T-cell (primary cell): Measurements from ENCODE around the gene NPFFR1. TPM values are rescaled to one million over a fixed set of nuclear protein-coding genes. Genes with fewer than 3 reads are reported as not detected.

Source experiments
- ATAC-seq, 4 experiments: fragments of 200-7000 bp in 3 of 4; fragments of 150-1000 bp in 1 of 4; cut with Tn5 transposase; replicated peaks in 1 of 4; 1 replicate in 3 of 4; 2 replicates in 1 of 4; pipeline ENCODE4 v1.10.0; 2021; ENCODE audit warnings: moderate library complexity in 3 of 4, mild to moderate bottlenecking in 2 of 4, moderate number of reproducible peaks in 1 of 4
- CTCF ChIA-PET, 2 donors: fragments of 300-600 bp; sonication (Branson Sonifier 250); formaldehyde crosslinking; loops; one replicate each; lab custom pipeline; 2022; ENCODE audit warnings: antibody characterized with exemption in 2 of 2; lab: Charles Lee
- POLR2A ChIA-PET, 2 donors: fragments of 300-600 bp; sonication (Branson Sonifier 250); formaldehyde crosslinking; loops; one replicate each; lab custom pipeline; 2022; ENCODE audit warnings: antibody characterized with exemption in 2 of 2; lab: Charles Lee
- DNase-seq, 35 experiments: peaks; one replicate each; pipeline versions ENCODE4 v3.0.0 to v3.0.0-alpha.2; 2013 to 2023
- H3K27ac ChIP-seq: one replicate; pipeline ENCODE4 v1.5.1; 2013; ENCODE audit warnings: low read length
- H3K27me3 ChIP-seq, 2 experiments: replicated peaks in 1 of 2; 1 replicate in 1 of 2; 2 replicates in 1 of 2; pipeline versions ENCODE4 v1.6.1 to v1.7.0; 2013; ENCODE audit warnings: low read length in 1 of 2, mixed read lengths in 1 of 2; ENCODE audit not compliant: control insufficient read depth in 2 of 2, insufficient read depth in 2 of 2; ENCODE audit errors: extremely low read depth in 1 of 2
- H3K36me3 ChIP-seq, 2 donors: 1 replicate in 1 of 2; 2 replicates in 1 of 2; pipeline versions ENCODE4 v1.6.1 to v1.7.0; 2013; ENCODE audit warnings: low read length in 1 of 2; ENCODE audit not compliant: control insufficient read depth in 2 of 2, insufficient read depth in 1 of 2; ENCODE audit errors: extremely low read depth in 1 of 2
- H3K4me1 ChIP-seq, 2 experiments: 1 replicate in 1 of 2; 2 replicates in 1 of 2; pipeline versions ENCODE4 v1.6.1 to v1.7.0; 2013; ENCODE audit warnings: low read length in 2 of 2, mixed read lengths in 1 of 2; ENCODE audit not compliant: insufficient read depth in 2 of 2, control insufficient read depth in 1 of 2; ENCODE audit errors: extremely low read depth in 1 of 2
- H3K4me3 ChIP-seq, 2 donors: 1 replicate in 1 of 2; 2 replicates in 1 of 2; pipeline versions ENCODE4 v1.5.1 to v1.7.0; 2013; ENCODE audit warnings: mild to moderate bottlenecking in 2 of 2, low read length in 1 of 2, moderate library complexity in 1 of 2; ENCODE audit not compliant: control insufficient read depth in 1 of 2; ENCODE audit errors: extremely low read depth in 1 of 2
- H3K9me3 ChIP-seq: 2 replicates; pipeline ENCODE4 v1.7.0; 2013
- H3K27ac Mint-ChIP-seq, 2 donors: one replicate each; pipeline ENCODE4 v1.8.0; 2020 to 2021; ENCODE audit warnings: mild to moderate bottlenecking in 2 of 2, mixed read lengths in 2 of 2
- H3K27me3 Mint-ChIP-seq, 2 donors: one replicate each; pipeline ENCODE4 v1.8.0; 2021 to 2022; ENCODE audit warnings: mixed read lengths in 2 of 2
- H3K36me3 Mint-ChIP-seq: one replicate; pipeline ENCODE4 v1.8.0; 2021; ENCODE audit warnings: mixed read lengths
- H3K4me1 Mint-ChIP-seq, 3 donors: one replicate each; pipeline ENCODE4 v1.8.0; 2020 to 2022; ENCODE audit warnings: mixed read lengths in 3 of 3, mild to moderate bottlenecking in 1 of 3
- H3K4me3 Mint-ChIP-seq, 3 donors: one replicate each; pipeline ENCODE4 v1.8.0; 2020 to 2022; ENCODE audit warnings: mild to moderate bottlenecking in 3 of 3, mixed read lengths in 3 of 3, moderate library complexity in 3 of 3
- H3K9me3 Mint-ChIP-seq, 3 donors: one replicate each; pipeline ENCODE4 v1.8.0; 2020 to 2022; ENCODE audit warnings: mixed read lengths in 3 of 3
- WGBS: methylation state at CpG from one replicate; pipeline ENCODE4 v1.1.5; 2013; ENCODE audit warnings: missing lambda C conversion rate; ENCODE audit not compliant: insufficient coverage; 5-methylcytosine and 5-hydroxymethylcytosine counted together
- total RNA-seq, 35 experiments: library from RNA in 6 of 35; stranded (reverse) in 6 of 35; fragments of 120-200 nt in 1 of 35; gene quantifications; one replicate each; pipeline versions ENCODE4 v1.2.1 to v1.2.4 and lab custom pipeline; 2013 to 2026

Gene NPFFR1
- total RNA-seq, 5 donors from 2014 or later (not counting 1 experiment from before 2014, with no cell fraction given), result not detected

GRCh38 chr10:70267161-70267933 is 16.5 kb downstream of the NPFFR1 start:
- Histone ChIP-seq H3K4me3 (no peak overlapping the region), H3K4me1 (no peaks in the 10 kb centered on the region), H3K27ac (no peak overlapping the region), H3K36me3 (no peaks in the 10 kb centered on the region), H3K9me3 (no peaks in the 10 kb centered on the region), H3K27me3 (peaks cover 0 to 15% of the 10 kb centered on the region in 2 experiments)
- WGBS, result 53% methylated on average over 2 of the region's 9 CpGs
- CTCF ChIA-PET, result interaction anchor here (0.5 to 1.0 kb wide), 3 partner anchors 26 to 98 kb away, joined by 3 to 8 read pairs (median 5); no protein-coding TSS in a partner anchor
- peaks cover 1 to 6% (median 2%) of the 10 kb centered on the region in 3 donors for H3K4me1 Mint-ChIP-seq
- POLR2A ChIA-PET, result interaction anchor here in 1 of 2 donors (0.5 to 0.6 kb wide), 4 partner anchors 30 to 488 kb away, joined by 3 to 6 read pairs (median 4); no protein-coding TSS in a partner anchor
- no peak overlapping the region for H3K27ac Mint-ChIP-seq
- DNase-seq (peak in 2 of 35 experiments; percentile 4 to 6), ATAC-seq (no peak)
- peaks cover 3 to 12% of the 10 kb centered on the region in 2 donors for H3K27me3 Mint-ChIP-seq
- no peak overlapping the region for H3K4me3 Mint-ChIP-seq
- no peaks in the 10 kb centered on the region for H3K9me3 Mint-ChIP-seq
- no peaks in the 10 kb centered on the region for H3K36me3 Mint-ChIP-seq

GRCh38 chr10:70266701-70267100 is 17.1 kb downstream of the NPFFR1 start:
- Histone ChIP-seq H3K4me1 (no peaks in the 10 kb centered on the region), H3K27me3 (peaks cover 0 to 16% of the 10 kb centered on the region in 2 experiments), H3K4me3 (no peak overlapping the region), H3K36me3 (no peaks in the 10 kb centered on the region), H3K9me3 (no peaks in the 10 kb centered on the region), H3K27ac (no peak overlapping the region)
- POLR2A ChIA-PET, result no interaction called here
- CTCF ChIA-PET, result interaction anchor here in 1 of 2 donors (0.9 kb wide), 1 partner anchor 45 kb away, joined by 3 read pairs; no protein-coding TSS in a partner anchor
- H3K9me3 Mint-ChIP-seq, result no peaks in the 10 kb centered on the region
- no peak for DNase-seq
- H3K27ac Mint-ChIP-seq, result no peak overlapping the region
- 0% methylated on average over 1 of the region's 1 CpG for WGBS
- H3K36me3 Mint-ChIP-seq, result no peaks in the 10 kb centered on the region
- H3K4me3 Mint-ChIP-seq, result no peak overlapping the region
- no peak for ATAC-seq
- H3K4me1 Mint-ChIP-seq, result peaks cover 0 to under 1% (median 0%) of the 10 kb centered on the region in 3 donors
- peaks cover 3 to 12% of the 10 kb centered on the region in 2 donors for H3K27me3 Mint-ChIP-seq

GRCh38 chr10:70266056-70266455 is 17.7 kb downstream of the NPFFR1 start:
- H3K36me3 Mint-ChIP-seq, result peaks cover 3% of the 10 kb centered on the region
- peaks cover 3 to 17% of the 10 kb centered on the region in 2 donors for H3K27me3 Mint-ChIP-seq
- H3K27ac Mint-ChIP-seq, result no peak overlapping the region
- peaks cover 0 to 20% of the 10 kb centered on the region in 2 experiments for H3K27me3 ChIP-seq
- H3K4me3 Mint-ChIP-seq, result no peak overlapping the region
- DNase-seq, result no peak
- H3K4me1 Mint-ChIP-seq, result no peaks in the 10 kb centered on the region
- CTCF ChIA-PET, result no interaction called here
- H3K4me3 ChIP-seq, result no peak overlapping the region
- WGBS, result 90% methylated on average over 7 of the region's 7 CpGs
- H3K9me3 ChIP-seq, result no peaks in the 10 kb centered on the region
- no peaks in the 10 kb centered on the region for H3K4me1 ChIP-seq
- POLR2A ChIA-PET, result interaction anchor here in 1 of 2 donors (0.5 kb wide), 1 partner anchor 35 kb away, joined by 3 read pairs; no protein-coding TSS in a partner anchor
- H3K9me3 Mint-ChIP-seq, result peaks cover 3 to 4% (median 3%) of the 10 kb centered on the region in 3 donors
- no peak overlapping the region for H3K27ac ChIP-seq
- no peak for ATAC-seq
- H3K36me3 ChIP-seq, result no peaks in the 10 kb centered on the region

DNA sequence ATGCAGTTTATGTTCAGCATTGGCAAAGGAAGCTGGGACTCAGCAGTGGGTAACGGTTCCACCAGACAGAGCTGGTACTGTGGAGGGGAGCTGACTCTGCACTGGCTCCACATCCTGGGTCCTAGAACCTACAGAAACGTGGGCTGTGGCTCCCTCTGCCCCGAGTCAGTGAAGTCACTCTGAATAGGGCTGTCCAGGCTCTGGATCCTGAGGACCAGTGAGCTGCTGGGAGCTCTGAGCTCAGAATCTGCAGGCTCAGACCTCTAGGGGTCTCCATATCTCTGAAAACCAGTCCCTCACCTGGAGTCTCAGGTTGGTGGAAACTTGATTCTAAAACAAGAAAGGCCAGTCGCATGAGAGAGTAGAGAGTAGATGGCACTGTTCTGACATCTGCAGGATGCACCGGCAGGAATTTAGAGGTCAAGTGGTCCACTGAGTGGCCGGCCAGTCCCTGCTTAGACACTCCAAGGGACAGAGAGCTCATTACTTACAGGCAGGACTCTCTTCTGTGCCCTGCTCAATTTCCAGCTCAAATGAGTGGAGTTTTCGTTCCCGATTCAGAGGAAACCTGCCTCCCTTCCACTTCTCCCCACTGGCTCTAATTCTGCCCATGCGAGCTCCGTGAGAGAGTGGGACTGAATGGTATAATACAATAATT is 18.6 kb downstream of the NPFFR1 start:
- Mint-ChIP-seq H3K36me3 (peaks cover 4% of the 10 kb centered on the region), H3K4me1 (no peaks in the 10 kb centered on the region)

DNA sequence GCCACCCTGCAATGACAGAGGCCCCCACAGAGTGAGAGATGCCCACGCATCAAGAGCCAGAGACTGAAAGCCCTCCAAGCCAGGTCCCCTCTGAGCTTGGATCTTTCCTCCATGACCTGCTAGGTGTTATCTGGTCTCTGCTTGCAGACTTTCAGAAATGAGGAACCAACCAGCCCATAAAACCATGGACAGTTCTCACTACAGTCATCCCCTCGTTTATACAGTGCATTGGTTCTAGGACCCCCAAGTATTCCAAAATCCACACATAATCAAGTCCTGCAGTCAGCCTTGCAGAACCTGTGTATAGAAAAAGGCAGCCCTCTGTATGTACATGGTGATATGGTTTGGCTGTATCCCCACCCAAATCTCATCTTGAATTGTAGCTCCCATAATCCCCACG is 23.1 kb downstream of the NPFFR1 start:
- POLR2A ChIA-PET, result no interaction called here
- H3K4me3 Mint-ChIP-seq, result no peak overlapping the region
- peaks cover 26 to 35% of the 10 kb centered on the region in 2 donors for H3K27me3 Mint-ChIP-seq
- WGBS, result 78% methylated on average over 1 of the region's 3 CpGs
- peaks cover 3 to 8% (median 5%) of the 10 kb centered on the region in 3 donors for H3K9me3 Mint-ChIP-seq
- ATAC-seq (no peak), DNase-seq (no peak)
- H3K4me1 Mint-ChIP-seq, result peaks cover 0 to 7% (median 4%) of the 10 kb centered on the region in 3 donors
- Histone ChIP-seq H3K27ac (no peak overlapping the region), H3K27me3 (peaks cover 4 to 42% of the 10 kb centered on the region in 2 experiments), H3K4me1 (peaks cover 0 to 4% of the 10 kb centered on the region in 2 experiments), H3K4me3 (no peak overlapping the region), H3K36me3 (no peaks in the 10 kb centered on the region), H3K9me3 (no peaks in the 10 kb centered on the region)
- H3K36me3 Mint-ChIP-seq, result peaks cover 4% of the 10 kb centered on the region
- H3K27ac Mint-ChIP-seq, result no peak overlapping the region
- CTCF ChIA-PET, result interaction anchor here in 1 of 2 donors (1.1 kb wide), 1 partner anchor 39 kb away, joined by 3 read pairs; no protein-coding TSS in a partner anchor

More for the DNA sequence above, 18.6 kb downstream of the NPFFR1 start:
- Histone ChIP-seq H3K27ac (no peak overlapping the region), H3K36me3 (no peaks in the 10 kb centered on the region), H3K4me3 (no peak overlapping the region), H3K4me1 (no peaks in the 10 kb centered on the region), H3K9me3 (no peaks in the 10 kb centered on the region), H3K27me3 (peaks cover 0 to 26% of the 10 kb centered on the region in 2 experiments)
- ATAC-seq, result peak in 1 of 4 experiments; percentile 27
- Mint-ChIP-seq H3K27ac (no peak overlapping the region), H3K4me3 (no peak overlapping the region), H3K27me3 (peaks cover 3 to 17% of the 10 kb centered on the region in 2 donors), H3K9me3 (peaks cover 3 to 8% (median 5%) of the 10 kb centered on the region in 3 donors)
- CTCF ChIA-PET, result interaction anchor here (0.5 to 0.6 kb wide), 2 partner anchors 10 to 45 kb away, joined by 3 read pairs; no protein-coding TSS in a partner anchor
- POLR2A ChIA-PET, result interaction anchor here in 1 of 2 donors (0.5 to 0.6 kb wide), 2 partner anchors 102 to 858 kb away, joined by 6 to 7 read pairs; no protein-coding TSS in a partner anchor
- 39% methylated on average over 6 of the region's 10 CpGs for WGBS
- DNase-seq, result peak in 1 of 35 experiments; percentile 14

- no CpG with 5 or more reads among the region's 1 CpG for WGBS
- Histone ChIP-seq H3K4me1 (peaks cover 0 to 8% of the 10 kb centered on the region in 2 experiments), H3K9me3 (no peaks in the 10 kb centered on the region), H3K27ac (no peak overlapping the region), H3K4me3 (no peak overlapping the region), H3K36me3 (no peaks in the 10 kb centered on the region), H3K27me3 (peaks cover 4 to 45% of the 10 kb centered on the region in 2 experiments)
- Mint-ChIP-seq H3K27ac (no peak overlapping the region), H3K36me3 (peaks cover 4% of the 10 kb centered on the region), H3K9me3 (peaks cover 3 to 8% (median 5%) of the 10 kb centered on the region in 3 donors), H3K4me1 (peaks cover 0 to 11% (median 8%) of the 10 kb centered on the region in 3 donors), H3K27me3 (peaks cover 30 to 38% of the 10 kb centered on the region in 2 donors), H3K4me3 (no peak overlapping the region)
- POLR2A ChIA-PET, result no interaction called here
- CTCF ChIA-PET, result interaction anchor here in 1 of 2 donors (1.1 kb wide), 1 partner anchor 39 kb away, joined by 3 read pairs; no protein-coding TSS in a partner anchor
- ATAC-seq (no peak), DNase-seq (no peak)
These were observed 23.5 kb downstream of the NPFFR1 start for GRCh38 chr10:70260259-70260658.
